Panc1 (cell line): Measurements from ENCODE around the gene RBM22.

ENCODE experiments used
- POLR2AphosphoS5 ChIP-seq: IDR thresholded peaks from 2 replicates; pipeline ENCODE4 v1.6.1; 2012; ENCODE audit warnings: mild to moderate bottlenecking, low read depth, low read length, moderate library complexity
- TF ChIP-seq, protein P1 (sequence below): fragments of 450-650 bp; IDR thresholded peaks from 2 replicates; pipeline ENCODE4 v1.5.1; 2017; ENCODE audit warnings: mild to moderate bottlenecking
- TF ChIP-seq, protein P2 (sequence below), 2 experiments: IDR thresholded peaks; 2 replicates each; pipeline ENCODE4 v1.6.1; 2011 to 2012; ENCODE audit warnings: low read depth in 2 of 2, control low read depth in 1 of 2, low read length in 1 of 2, mild to moderate bottlenecking in 1 of 2, moderate library complexity in 1 of 2; ENCODE audit not compliant: insufficient read depth in 1 of 2

DNA sequence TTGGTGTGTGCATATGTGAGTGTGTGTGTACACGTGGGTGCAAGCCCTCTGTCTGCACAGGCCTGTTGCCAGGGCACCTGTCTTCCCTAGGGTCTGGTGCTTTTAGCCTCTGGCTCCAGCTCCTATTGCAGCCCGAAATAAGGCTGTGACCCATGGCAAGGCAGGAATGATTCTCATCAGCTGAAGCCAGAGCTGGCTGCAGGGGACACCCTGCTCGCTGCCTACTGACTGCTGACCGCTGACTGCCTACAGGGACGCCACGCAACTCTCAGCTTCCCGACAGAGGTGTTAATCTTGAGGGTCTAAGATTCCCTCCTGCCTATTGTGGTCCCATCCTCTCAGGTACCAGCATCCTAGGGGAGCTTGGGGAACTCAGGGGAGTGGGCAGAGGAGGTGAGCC lies 39.8 kb downstream of the RBM22 start, which contains the start of gene MYOZ3:
- TF ChIP-seq, protein P1, sequence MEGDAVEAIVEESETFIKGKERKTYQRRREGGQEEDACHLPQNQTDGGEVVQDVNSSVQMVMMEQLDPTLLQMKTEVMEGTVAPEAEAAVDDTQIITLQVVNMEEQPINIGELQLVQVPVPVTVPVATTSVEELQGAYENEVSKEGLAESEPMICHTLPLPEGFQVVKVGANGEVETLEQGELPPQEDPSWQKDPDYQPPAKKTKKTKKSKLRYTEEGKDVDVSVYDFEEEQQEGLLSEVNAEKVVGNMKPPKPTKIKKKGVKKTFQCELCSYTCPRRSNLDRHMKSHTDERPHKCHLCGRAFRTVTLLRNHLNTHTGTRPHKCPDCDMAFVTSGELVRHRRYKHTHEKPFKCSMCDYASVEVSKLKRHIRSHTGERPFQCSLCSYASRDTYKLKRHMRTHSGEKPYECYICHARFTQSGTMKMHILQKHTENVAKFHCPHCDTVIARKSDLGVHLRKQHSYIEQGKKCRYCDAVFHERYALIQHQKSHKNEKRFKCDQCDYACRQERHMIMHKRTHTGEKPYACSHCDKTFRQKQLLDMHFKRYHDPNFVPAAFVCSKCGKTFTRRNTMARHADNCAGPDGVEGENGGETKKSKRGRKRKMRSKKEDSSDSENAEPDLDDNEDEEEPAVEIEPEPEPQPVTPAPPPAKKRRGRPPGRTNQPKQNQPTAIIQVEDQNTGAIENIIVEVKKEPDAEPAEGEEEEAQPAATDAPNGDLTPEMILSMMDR = no peak
- TF ChIP-seq POLR2AphosphoS5 = no peak
- TF ChIP-seq, protein P2, sequence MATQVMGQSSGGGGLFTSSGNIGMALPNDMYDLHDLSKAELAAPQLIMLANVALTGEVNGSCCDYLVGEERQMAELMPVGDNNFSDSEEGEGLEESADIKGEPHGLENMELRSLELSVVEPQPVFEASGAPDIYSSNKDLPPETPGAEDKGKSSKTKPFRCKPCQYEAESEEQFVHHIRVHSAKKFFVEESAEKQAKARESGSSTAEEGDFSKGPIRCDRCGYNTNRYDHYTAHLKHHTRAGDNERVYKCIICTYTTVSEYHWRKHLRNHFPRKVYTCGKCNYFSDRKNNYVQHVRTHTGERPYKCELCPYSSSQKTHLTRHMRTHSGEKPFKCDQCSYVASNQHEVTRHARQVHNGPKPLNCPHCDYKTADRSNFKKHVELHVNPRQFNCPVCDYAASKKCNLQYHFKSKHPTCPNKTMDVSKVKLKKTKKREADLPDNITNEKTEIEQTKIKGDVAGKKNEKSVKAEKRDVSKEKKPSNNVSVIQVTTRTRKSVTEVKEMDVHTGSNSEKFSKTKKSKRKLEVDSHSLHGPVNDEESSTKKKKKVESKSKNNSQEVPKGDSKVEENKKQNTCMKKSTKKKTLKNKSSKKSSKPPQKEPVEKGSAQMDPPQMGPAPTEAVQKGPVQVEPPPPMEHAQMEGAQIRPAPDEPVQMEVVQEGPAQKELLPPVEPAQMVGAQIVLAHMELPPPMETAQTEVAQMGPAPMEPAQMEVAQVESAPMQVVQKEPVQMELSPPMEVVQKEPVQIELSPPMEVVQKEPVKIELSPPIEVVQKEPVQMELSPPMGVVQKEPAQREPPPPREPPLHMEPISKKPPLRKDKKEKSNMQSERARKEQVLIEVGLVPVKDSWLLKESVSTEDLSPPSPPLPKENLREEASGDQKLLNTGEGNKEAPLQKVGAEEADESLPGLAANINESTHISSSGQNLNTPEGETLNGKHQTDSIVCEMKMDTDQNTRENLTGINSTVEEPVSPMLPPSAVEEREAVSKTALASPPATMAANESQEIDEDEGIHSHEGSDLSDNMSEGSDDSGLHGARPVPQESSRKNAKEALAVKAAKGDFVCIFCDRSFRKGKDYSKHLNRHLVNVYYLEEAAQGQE (IDR thresholded peaks at IDR 0.05; ENCODE audit: insufficient read depth in 1 of 2, low read depth in 2 of 2, low read length in 1 of 2) = no peak
